ENCODE results near the gene PDE7B. TPM values are rescaled to one million over a fixed set of nuclear protein-coding genes. Genes with fewer than 3 reads are reported as not detected.

The PDE7B gene
- total and polyA plus RNA-seq, 2 of the 8 experiments (the other 6 are each of a cell fraction or from before 2014, with no cell fraction given): not detected

GRCh38 chr6:136050475-136050874 lies 199.0 kb downstream of the PDE7B start (continued):
- TF ChIP-seq CHD7 (IDR thresholded peaks at IDR 0.05; ENCODE audit: insufficient replicate concordance, low read length) (no peak), FOSL1 (IDR thresholded peaks at IDR 0.05; ENCODE audit: insufficient read depth, low read depth, low read length) (no peak), HDAC2 (IDR thresholded peaks at IDR 0.05; ENCODE audit: borderline replicate concordance in 1 of 2, low read depth in 2 of 2, low read length in 2 of 2) (no peak), KDM5A (IDR thresholded peaks at IDR 0.05; ENCODE audit: low read length) (no peak), SRF (IDR thresholded peaks at IDR 0.05; ENCODE audit: low read depth, low read length) (no peak), ZNF274 (IDR thresholded peaks at IDR 0.05; ENCODE audit: borderline replicate concordance, extremely low read depth, low read length) (no peak), NANOG (IDR thresholded peaks at IDR 0.05; ENCODE audit: insufficient read depth, low read depth, low read length, poor library complexity, severe bottlenecking) (no peak), E2F6 (IDR thresholded peaks at IDR 0.05) (no peak), GTF2F1 (IDR thresholded peaks at IDR 0.05; ENCODE audit: borderline replicate concordance, low read depth, low read length) (no peak), BACH1 (IDR thresholded peaks at IDR 0.05; ENCODE audit: low read length) (no peak), SP2 (IDR thresholded peaks at IDR 0.05; ENCODE audit: low read length) (no peak)

All from H1 (cell line).